ENCODE results near the gene NRXN3. TPM values are rescaled to one million over a fixed set of nuclear protein-coding genes. Genes with fewer than 3 reads are reported as not detected.

NRXN3 gene
- total and polyA plus RNA-seq, 4 donors, result 1.4 to 8.3 (median 4.4) TPM

GRCh38 chr14:79855789-79856188 lies 1685.6 kb downstream of the NRXN3 start:
- no peak for ATAC-seq (ENCODE audit: insufficient read depth, low FRiP score)
- H3K27me3 ChIP-seq (ENCODE audit: control insufficient read depth in 3 of 3, insufficient read depth in 3 of 3, low read length in 2 of 3), result no peaks in the 10 kb centered on the region
- no peak for TF ChIP-seq CTCF (IDR thresholded peaks at IDR 0.05; ENCODE audit: control extremely low read depth, extremely low read depth)

DNA sequence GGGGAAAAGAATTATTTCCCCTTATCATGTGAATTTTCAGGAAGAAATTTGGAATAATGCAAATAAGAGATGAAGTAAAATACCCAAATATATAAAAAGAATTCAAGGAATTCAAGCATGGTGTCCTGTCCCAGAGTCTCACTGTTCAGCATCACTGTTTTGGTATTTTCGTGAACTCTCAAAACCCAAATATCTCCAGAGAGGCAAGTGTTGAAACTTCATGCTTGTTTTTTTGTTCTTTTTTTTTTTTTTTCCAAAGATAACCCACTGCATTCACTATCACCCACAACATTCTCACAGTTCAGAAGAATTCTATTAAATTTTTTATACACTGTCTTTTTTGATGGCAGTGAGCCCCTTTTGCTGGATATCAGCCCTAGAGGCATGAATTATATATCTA lies 1686.2 kb downstream of the NRXN3 start:
- Histone ChIP-seq H3K36me3 (ENCODE audit: control insufficient read depth in 4 of 4, insufficient read depth in 4 of 4, low read length in 4 of 4) (no peaks in the 10 kb centered on the region), H3K27ac (ENCODE audit: low read depth in 1 of 2, low read length in 1 of 2) (no peak overlapping the region), H3K27me3 (ENCODE audit: control insufficient read depth in 3 of 3, insufficient read depth in 3 of 3, low read length in 2 of 3) (no peaks in the 10 kb centered on the region), H3K9me3 (ENCODE audit: control insufficient read depth in 4 of 4, insufficient read depth in 3 of 4, low read length in 3 of 4) (no peaks in the 10 kb centered on the region), H3K4me1 (ENCODE audit: control insufficient read depth in 5 of 5, insufficient read depth in 5 of 5, low read length in 5 of 5) (peaks cover 0 to 2% (median 0%) of the 10 kb centered on the region in 5 donors), H3K9ac (ENCODE audit: insufficient read depth in 1 of 2, low read length in 2 of 2) (no peak overlapping the region), H3K4me3 (no peak overlapping the region)
- TF ChIP-seq CTCF (IDR thresholded peaks at IDR 0.05; ENCODE audit: control extremely low read depth, extremely low read depth), result no peak
- DNase-seq (no peak), ATAC-seq (ENCODE audit: insufficient read depth, low FRiP score) (no peak)
- WGBS, 2 donors, result 81 to 88% methylated on average over 1 of the region's 1 CpG

More at GRCh38 chr14:79855789-79856188, 1685.6 kb downstream of the NRXN3 start:
- DNase-seq, result no peak
- H3K36me3 ChIP-seq (ENCODE audit: control insufficient read depth in 4 of 4, insufficient read depth in 4 of 4, low read length in 4 of 4), result no peaks in the 10 kb centered on the region
- no peaks in the 10 kb centered on the region for H3K9me3 ChIP-seq (ENCODE audit: control insufficient read depth in 4 of 4, insufficient read depth in 3 of 4, low read length in 3 of 4)
- H3K4me1 ChIP-seq (ENCODE audit: control insufficient read depth in 5 of 5, insufficient read depth in 5 of 5, low read length in 5 of 5), result peaks cover 0 to 2% (median 0%) of the 10 kb centered on the region in 5 donors
- 75 to 88% methylated on average over 2 of the region's 2 CpGs for WGBS, 2 donors
- H3K4me3 ChIP-seq, result no peak overlapping the region
- H3K27ac ChIP-seq (ENCODE audit: low read depth in 1 of 2, low read length in 1 of 2), result no peak overlapping the region
- H3K9ac ChIP-seq (ENCODE audit: insufficient read depth in 1 of 2, low read length in 2 of 2), result no peak overlapping the region

DNA sequence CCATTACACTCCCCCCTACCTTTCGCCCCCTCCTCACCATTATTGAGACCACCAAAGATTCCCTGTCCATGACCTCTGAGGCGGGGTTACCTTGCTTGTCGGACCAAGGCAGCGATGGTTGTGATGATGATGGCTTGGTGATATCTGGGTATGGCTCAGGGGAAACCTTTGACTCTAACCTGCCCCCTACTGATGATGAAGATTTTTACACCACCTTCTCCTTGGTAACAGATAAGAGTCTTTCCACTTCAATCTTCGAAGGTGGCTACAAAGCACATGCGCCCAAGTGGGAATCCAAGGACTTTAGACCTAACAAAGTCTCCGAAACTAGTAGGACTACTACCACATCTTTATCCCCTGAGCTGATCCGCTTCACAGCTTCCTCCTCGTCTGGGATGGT lies 1690.9 kb downstream of the NRXN3 start:
- Histone ChIP-seq H3K27ac (ENCODE audit: low read depth in 1 of 2, low read length in 1 of 2) (no peak overlapping the region), H3K9ac (ENCODE audit: insufficient read depth in 1 of 2, low read length in 2 of 2) (no peak overlapping the region), H3K4me1 (ENCODE audit: control insufficient read depth in 5 of 5, insufficient read depth in 5 of 5, low read length in 5 of 5) (no peaks in the 10 kb centered on the region), H3K27me3 (ENCODE audit: control insufficient read depth in 3 of 3, insufficient read depth in 3 of 3, low read length in 2 of 3) (no peaks in the 10 kb centered on the region), H3K9me3 (ENCODE audit: control insufficient read depth in 4 of 4, insufficient read depth in 3 of 4, low read length in 3 of 4) (peaks cover 0 to 2% (median 0%) of the 10 kb centered on the region in 4 donors), H3K4me3 (no peak overlapping the region), H3K36me3 (ENCODE audit: control insufficient read depth in 4 of 4, insufficient read depth in 4 of 4, low read length in 4 of 4) (no peaks in the 10 kb centered on the region)
- no peak for TF ChIP-seq CTCF (IDR thresholded peaks at IDR 0.05; ENCODE audit: control extremely low read depth, extremely low read depth)
- DNase-seq, result no peak
- ATAC-seq (ENCODE audit: insufficient read depth, low FRiP score), result no peak
- 91 to 93% methylated on average over 9 of the region's 9 CpGs for WGBS, 2 donors

- Histone ChIP-seq H3K9ac (ENCODE audit: insufficient read depth in 1 of 2, low read length in 2 of 2) (no peak overlapping the region), H3K4me1 (ENCODE audit: control insufficient read depth in 5 of 5, insufficient read depth in 5 of 5, low read length in 5 of 5) (no peaks in the 10 kb centered on the region), H3K9me3 (ENCODE audit: control insufficient read depth in 4 of 4, insufficient read depth in 3 of 4, low read length in 3 of 4) (peaks cover 0 to 2% (median 0%) of the 10 kb centered on the region in 4 donors), H3K4me3 (no peak overlapping the region), H3K27ac (ENCODE audit: low read depth in 1 of 2, low read length in 1 of 2) (no peak overlapping the region), H3K27me3 (ENCODE audit: control insufficient read depth in 3 of 3, insufficient read depth in 3 of 3, low read length in 2 of 3) (no peaks in the 10 kb centered on the region), H3K36me3 (ENCODE audit: control insufficient read depth in 4 of 4, insufficient read depth in 4 of 4, low read length in 4 of 4) (no peaks in the 10 kb centered on the region)
- DNase-seq (no peak), ATAC-seq (ENCODE audit: insufficient read depth, low FRiP score) (no peak)
- no peak for TF ChIP-seq CTCF (IDR thresholded peaks at IDR 0.05; ENCODE audit: control extremely low read depth, extremely low read depth)
- WGBS, 2 donors, result 94 to 95% methylated on average over 12 of the region's 12 CpGs
Measured at GRCh38 chr14:79862045-79862444, 1691.9 kb downstream of the NRXN3 start.

All from lung (tissue), 12 donors.